Measurements from ENCODE around the gene CTSK. TPM values are rescaled to one million over a fixed set of nuclear protein-coding genes. Genes with fewer than 3 reads are reported as not detected.
"Not testable (repeated sequence)": the region's sequence is repeated elsewhere in the genome, so short reads cannot be mapped to it uniquely, and the experiment has no call there.

Gene CTSK
- total RNA-seq (2021) (12.3 and 14.3 TPM in 2 replicates), Bru-seq, nascent RNA (percentile 63 among the genes with signal in this experiment), BruChase-seq, experiment 1, labeled RNA remaining after a 2-hour chase (percentile 68 among the genes with signal in this experiment), BruChase-seq, experiment 2, labeled RNA remaining after a 6-hour chase (percentile 69 among the genes with signal in this experiment)
- long read RNA-seq, transcript CTSK-201 (8 exons, 1,692 nt): major isoform, 17 of 20 reads
- long read RNA-seq, partial matches to known transcripts: 1 of 20 reads
- long read RNA-seq, other reads (novel, unspliced or antisense): 2 of 20 reads

GRCh38 chr1:150808121-150808520, at the start of gene CTSK:
Gene CTSK, minus strand, starts transcription at chr1:150808260. Its CDS starts 1,455 bp downstream, at chr1:150806805.
- no peaks in the 10 kb centered on the region for H3K9me3 ChIP-seq (ENCODE audit: low read depth, low read length, poor library complexity, severe bottlenecking)
- H3K4me1 ChIP-seq (ENCODE audit: insufficient read depth, low read length, poor library complexity, severe bottlenecking): peaks cover 21% of the 10 kb centered on the region
- H3K27ac ChIP-seq (ENCODE audit: low read depth, low read length, poor library complexity, severe bottlenecking): peak within 1 kb of the TSS; percentile 84
- ChIA-PET CTCF (no interaction called here), POLR2A (ENCODE audit: low non-redundant PET) (no interaction called here)
- peak; percentile 2 for DNase-seq (ENCODE audit: low spot score)
- no peak within 1 kb of the TSS for H3K4me3 ChIP-seq (ENCODE audit: low read depth, low read length, poor library complexity, severe bottlenecking)
- intact Hi-C loops (cut with micrococcal nuclease; ENCODE audit: unreplicated experiment): loop anchor here (5.0 kb wide), 1 partner anchor 246 kb away; no protein-coding TSS in a partner anchor
- BruUV-seq (replicated peaks): no TSS peak
- H3K36me3 ChIP-seq (ENCODE audit: insufficient read depth, low read length, poor library complexity, severe bottlenecking): peaks cover 15% of the 10 kb centered on the region
- H3K27me3 ChIP-seq (replicated peaks; ENCODE audit: insufficient read depth, low read depth, low read length, poor library complexity): no peaks in the 10 kb centered on the region
- no peak for TF ChIP-seq EZH2 (IDR thresholded peaks at IDR 0.05; ENCODE audit: borderline replicate concordance, low read depth, low read length, poor library complexity, severe bottlenecking)
- no peak for TF ChIP-seq CTCF (conservative IDR thresholded peaks at IDR 0.05; ENCODE audit: low read depth, low read length)

- intact Hi-C loops (cut with micrococcal nuclease; ENCODE audit: unreplicated experiment); POLR2A ChIA-PET (ENCODE audit: low non-redundant PET); BruUV-seq (replicated peaks); H3K9me3 ChIP-seq (ENCODE audit: low read depth, low read length, poor library complexity, severe bottlenecking); DNase-seq (ENCODE audit: low spot score); H3K4me3 ChIP-seq (ENCODE audit: low read depth, low read length, poor library complexity, severe bottlenecking); H3K27me3 ChIP-seq (replicated peaks; ENCODE audit: insufficient read depth, low read depth, low read length, poor library complexity); H3K4me1 ChIP-seq (ENCODE audit: insufficient read depth, low read length, poor library complexity, severe bottlenecking); H3K27ac ChIP-seq (ENCODE audit: low read depth, low read length, poor library complexity, severe bottlenecking); CTCF ChIA-PET: not testable (repeated sequence)
- peaks cover 27% of the 10 kb centered on the region for H3K36me3 ChIP-seq (ENCODE audit: insufficient read depth, low read length, poor library complexity, severe bottlenecking)
Measured at GRCh38 chr1:150852734-150853133, 44.7 kb upstream of the CTSK start.

- H3K27me3 ChIP-seq (replicated peaks; ENCODE audit: insufficient read depth, low read depth, low read length, poor library complexity); H3K9me3 ChIP-seq (ENCODE audit: low read depth, low read length, poor library complexity, severe bottlenecking); H3K4me3 ChIP-seq (ENCODE audit: low read depth, low read length, poor library complexity, severe bottlenecking); H3K27ac ChIP-seq (ENCODE audit: low read depth, low read length, poor library complexity, severe bottlenecking); BruUV-seq (replicated peaks); intact Hi-C loops (cut with micrococcal nuclease; ENCODE audit: unreplicated experiment); H3K4me1 ChIP-seq (ENCODE audit: insufficient read depth, low read length, poor library complexity, severe bottlenecking); CTCF ChIA-PET; POLR2A ChIA-PET (ENCODE audit: low non-redundant PET); DNase-seq (ENCODE audit: low spot score): not testable (repeated sequence)
- peaks cover 25% of the 10 kb centered on the region for H3K36me3 ChIP-seq (ENCODE audit: insufficient read depth, low read length, poor library complexity, severe bottlenecking)
Measured at GRCh38 chr1:150850801-150851362, 42.8 kb upstream of the CTSK start.

GRCh38 chr1:150846473-150847146, 38.5 kb upstream of the CTSK start:
- H3K4me1 ChIP-seq (ENCODE audit: insufficient read depth, low read length, poor library complexity, severe bottlenecking): no peaks in the 10 kb centered on the region
- intact Hi-C loops (cut with micrococcal nuclease; ENCODE audit: unreplicated experiment): no loop called here
- POLR2A ChIA-PET (ENCODE audit: low non-redundant PET): no interaction called here
- TF ChIP-seq CTCF (conservative IDR thresholded peaks at IDR 0.05; ENCODE audit: low read depth, low read length): no peak
- no peak for TF ChIP-seq EZH2 (IDR thresholded peaks at IDR 0.05; ENCODE audit: borderline replicate concordance, low read depth, low read length, poor library complexity, severe bottlenecking)
- no peak overlapping the region for H3K27ac ChIP-seq (ENCODE audit: low read depth, low read length, poor library complexity, severe bottlenecking)
- H3K36me3 ChIP-seq (ENCODE audit: insufficient read depth, low read length, poor library complexity, severe bottlenecking): peaks cover 4% of the 10 kb centered on the region
- H3K9me3 ChIP-seq (ENCODE audit: low read depth, low read length, poor library complexity, severe bottlenecking): no peaks in the 10 kb centered on the region
- BruUV-seq (replicated peaks): no TSS peak
- CTCF ChIA-PET: no interaction called here
- no peak for DNase-seq (ENCODE audit: low spot score)
- no peak overlapping the region for H3K4me3 ChIP-seq (ENCODE audit: low read depth, low read length, poor library complexity, severe bottlenecking)
- no peaks in the 10 kb centered on the region for H3K27me3 ChIP-seq (replicated peaks; ENCODE audit: insufficient read depth, low read depth, low read length, poor library complexity)
